KG1 (cell line): ENCODE results near the gene RALBP1.
"Not testable (repeated sequence)": the region's sequence is repeated elsewhere in the genome, so short reads cannot be mapped to it uniquely, and the experiment has no call there.

Experiments used
- DNase-seq: peaks from one replicate; lab custom pipeline; 2025; lab: John Stamatoyannopoulos, UW

RALBP1 gene

DNA sequence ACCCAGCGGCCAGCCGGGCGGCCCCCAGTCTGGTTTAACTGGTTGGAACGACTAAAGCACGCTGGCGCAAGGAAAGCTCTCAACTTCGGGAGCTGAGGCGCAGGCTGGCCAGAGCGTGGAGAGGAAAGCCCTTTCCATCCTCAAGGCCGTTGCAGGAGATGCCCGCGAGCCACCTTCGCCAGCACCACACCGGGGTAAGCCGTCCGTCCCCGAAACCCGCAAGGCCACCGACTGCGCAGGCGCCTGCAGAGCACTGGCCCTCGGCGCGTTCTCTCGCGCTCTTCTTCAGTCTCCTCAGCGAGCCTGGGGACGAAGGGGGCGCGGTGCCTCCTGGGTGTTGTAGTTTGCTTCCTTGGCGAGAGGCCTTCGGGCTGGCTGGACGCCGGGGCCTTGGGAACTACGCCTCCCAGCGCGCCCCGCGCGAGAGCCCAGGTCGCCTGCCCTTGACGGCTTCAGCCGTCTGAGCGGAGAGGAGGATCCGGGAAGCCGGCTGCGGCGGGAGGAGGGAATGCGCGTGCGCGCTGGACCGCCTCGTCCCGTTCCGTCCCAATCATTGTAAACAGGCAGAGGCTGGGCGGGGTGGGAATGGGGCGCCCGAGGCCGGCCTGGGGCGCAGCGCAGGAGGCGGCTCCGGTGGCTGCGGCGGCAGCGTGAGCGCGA lies at the start of gene RALBP1:
Gene RALBP1, plus strand, starts transcription at position 531 of the 660 bp plus-strand sequence. CDS start 37,533 bp downstream, outside the sequence.
- DNase-seq = peak; percentile 96

DNA sequence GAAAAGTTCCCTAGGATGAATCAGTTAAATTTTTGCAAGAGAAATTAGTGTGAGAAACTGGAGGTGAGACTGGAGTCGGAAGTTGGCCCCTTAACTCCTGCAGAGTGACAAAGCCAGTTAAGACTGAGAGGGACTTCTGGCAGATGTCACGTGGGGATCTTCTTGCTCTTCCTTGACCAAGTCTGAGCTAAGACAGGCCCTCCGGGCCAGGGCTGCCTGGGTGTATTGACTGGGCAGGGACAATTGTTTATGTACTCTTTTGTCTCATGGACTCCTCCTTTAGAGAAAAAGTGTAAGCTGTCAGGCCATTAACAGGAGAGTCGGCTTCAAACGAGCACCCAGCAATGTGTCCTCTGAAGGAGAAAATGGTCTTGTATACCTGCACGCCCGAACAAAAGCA lies 48.6 kb upstream of the RALBP1 start:
- DNase-seq = no peak

DNA sequence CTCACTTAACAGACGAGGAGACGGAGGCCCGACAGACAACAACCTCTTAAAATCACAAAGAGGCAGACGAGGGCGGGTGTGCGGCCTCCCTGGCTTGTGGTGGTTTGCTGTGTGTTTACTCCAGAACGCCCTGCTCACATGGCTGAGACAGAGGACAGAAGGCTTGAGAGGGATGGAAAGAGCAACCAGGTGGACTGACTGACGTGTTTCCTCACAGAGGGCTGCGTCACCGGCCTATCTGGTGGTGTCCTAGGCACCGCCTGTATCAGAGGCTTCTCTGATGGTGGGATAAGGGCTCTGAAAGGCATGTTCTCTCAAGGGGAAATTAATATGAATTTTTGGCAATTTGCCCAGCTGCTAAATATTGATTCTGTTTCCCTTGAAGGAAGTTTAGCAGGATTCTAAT lies 47.0 kb upstream of the RALBP1 start:
- DNase-seq = no peak

DNA sequence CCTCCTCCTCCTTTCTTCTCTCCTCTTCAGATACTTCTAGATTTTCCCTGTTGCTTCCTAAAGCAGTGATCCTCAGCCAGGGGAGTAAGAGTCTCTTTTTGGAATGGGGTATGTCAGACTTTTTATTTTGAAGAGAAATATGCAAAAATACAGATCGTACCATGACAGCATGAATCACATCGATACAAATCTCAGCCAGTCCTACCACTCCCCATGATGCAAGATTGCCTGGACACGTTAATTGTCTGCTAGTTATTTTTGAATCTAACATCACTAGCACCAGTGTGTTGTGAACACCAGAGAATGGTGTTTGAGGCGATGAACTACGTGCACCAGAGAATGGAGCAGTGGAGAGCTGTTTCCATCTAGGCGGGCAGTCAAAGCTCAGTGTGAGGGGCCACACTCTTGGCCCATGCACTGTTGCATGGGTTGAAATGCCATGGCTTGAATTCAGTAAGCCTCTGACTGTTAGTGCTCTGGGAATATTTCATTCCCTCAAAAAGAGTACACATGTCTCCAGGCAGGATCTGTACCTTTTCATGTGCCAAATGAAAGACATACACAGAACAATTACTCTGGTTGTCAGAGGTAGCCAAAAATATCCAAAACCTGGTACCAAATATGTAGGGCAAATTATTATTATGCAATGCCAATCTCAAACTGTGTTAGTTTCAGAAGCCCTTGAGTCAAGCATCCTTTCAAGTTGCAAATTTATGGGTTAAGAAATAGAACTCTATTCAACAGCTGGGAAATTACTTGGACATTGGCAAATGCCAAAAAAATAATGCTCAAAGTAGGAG lies 46.3 kb upstream of the RALBP1 start:
- DNase-seq = no peak

DNA sequence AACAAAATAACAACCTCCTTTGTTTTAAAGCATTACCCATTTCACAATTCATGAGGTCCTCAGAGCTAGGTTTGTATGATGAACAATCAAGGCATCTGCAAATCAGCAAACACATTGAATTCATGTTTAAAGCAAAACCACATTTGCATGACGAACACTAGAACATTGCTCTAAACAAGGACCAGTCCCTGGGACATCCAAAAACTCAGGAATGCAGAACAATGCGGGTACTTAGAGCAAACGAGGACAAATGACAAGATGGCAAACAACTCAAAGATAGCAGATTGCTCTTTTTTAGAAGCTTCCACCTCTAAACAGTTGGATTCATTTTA lies 45.7 kb upstream of the RALBP1 start:
- DNase-seq = no peak

DNA sequence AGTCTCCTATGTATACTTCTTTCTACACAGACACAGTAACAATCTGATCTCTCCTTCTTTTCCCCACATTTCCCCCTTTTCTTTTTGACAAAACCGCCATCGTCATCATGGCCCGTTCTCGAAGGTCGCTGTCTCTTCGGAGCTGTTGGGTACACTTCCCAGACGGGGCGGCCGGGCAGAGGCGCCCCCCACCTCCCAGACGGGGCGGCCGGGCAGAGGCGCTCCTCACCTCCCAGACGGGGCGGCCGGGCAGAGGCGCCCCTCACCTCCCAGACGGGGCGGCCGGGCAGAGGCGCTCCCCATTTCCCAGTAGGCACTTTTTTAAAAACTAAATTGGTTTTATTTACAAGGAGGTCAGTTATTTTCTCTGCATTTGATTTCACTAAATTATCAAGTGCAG lies 45.0 kb upstream of the RALBP1 start:
- DNase-seq = not testable (repeated sequence)

DNA sequence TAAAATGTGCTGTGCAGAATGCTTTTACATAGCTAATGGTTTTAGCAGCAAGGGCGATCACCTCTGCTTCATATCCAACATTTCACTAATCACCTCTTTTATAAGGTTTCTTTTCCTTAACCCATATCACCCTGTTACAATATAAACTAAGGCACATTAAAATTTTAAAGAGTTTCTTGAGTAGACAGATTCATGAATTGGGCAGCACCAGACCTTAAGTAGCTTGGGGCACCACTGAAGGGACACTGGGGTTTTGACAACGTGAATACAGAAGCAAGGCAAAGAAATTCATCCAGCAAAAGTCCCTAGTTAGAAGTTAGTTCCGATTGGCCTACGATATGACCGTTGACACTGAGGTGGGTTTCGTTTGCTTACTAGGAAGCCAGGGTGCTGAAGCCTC lies 44.0 kb upstream of the RALBP1 start:
- no peak for DNase-seq

DNA sequence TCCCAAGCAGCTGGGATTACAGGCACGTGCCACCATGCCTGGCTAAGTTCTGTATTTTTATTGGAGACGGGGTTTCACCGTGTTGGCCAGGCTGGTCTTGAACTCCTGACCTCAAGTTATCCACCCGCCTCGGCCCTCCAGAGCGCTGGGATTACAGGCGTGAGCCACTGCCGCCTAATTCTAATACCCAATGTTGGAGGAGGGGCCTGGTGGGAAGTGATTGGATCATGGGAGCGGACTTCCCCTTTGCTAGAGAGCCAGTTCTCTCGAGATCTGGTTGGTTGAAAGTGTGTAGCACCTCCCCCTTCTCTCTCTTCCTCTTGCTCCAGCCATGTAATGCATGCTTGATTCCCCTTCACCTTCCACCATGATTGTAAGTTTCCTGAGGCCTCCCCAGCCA lies 42.2 kb upstream of the RALBP1 start:
- DNase-seq = not testable (repeated sequence)

DNA sequence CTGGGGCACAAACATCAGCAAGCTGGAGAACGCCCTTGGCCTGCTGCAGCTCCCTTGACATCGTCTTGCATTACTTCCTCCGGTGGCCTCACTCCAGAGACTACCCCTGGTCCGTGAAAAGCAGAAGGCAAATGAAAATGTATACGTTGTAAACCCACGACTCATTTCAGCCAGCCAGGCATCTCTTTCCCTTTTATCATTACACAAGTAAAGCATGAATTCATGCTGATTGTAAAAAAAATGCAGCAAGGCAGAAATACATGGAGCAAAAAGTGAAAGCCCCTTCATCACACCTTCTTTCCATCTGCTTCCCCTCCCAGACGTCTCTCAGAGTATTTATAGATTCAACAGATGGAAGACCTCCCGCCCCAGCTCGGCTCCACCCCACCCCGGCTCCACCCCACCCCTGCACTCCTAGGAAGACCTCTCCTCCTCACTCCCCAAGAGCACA lies 41.6 kb upstream of the RALBP1 start:
- DNase-seq = no peak

DNA sequence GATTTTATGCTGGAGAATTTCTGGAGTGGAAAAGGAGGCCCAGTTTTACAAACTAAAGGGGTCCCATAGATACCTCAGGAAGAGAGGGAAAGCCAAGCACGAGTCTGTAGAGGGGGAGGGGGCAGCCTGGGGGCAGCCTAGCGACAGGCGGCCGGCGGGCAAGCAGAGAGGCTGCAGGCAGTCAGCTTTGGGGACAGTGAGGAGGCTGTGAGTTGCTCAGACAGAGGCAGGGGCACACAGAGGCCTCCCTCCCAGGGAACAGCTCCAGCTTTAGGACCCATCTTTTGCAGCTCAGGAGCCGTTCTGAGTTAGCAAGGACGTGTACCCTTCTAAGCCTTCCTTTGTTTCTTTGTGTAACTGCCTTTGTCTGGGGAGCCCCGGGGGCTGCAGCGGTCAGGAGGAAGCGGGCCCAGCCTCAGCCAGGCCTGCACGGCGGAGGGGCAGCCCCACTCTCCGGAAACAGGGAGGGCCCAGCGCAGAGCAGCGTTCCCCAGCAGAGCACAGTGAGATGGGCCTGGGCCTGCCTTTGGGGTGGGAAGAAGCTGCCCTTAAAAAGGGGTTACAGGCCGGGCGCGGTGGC lies 41.1 kb upstream of the RALBP1 start:
- DNase-seq = no peak

DNA sequence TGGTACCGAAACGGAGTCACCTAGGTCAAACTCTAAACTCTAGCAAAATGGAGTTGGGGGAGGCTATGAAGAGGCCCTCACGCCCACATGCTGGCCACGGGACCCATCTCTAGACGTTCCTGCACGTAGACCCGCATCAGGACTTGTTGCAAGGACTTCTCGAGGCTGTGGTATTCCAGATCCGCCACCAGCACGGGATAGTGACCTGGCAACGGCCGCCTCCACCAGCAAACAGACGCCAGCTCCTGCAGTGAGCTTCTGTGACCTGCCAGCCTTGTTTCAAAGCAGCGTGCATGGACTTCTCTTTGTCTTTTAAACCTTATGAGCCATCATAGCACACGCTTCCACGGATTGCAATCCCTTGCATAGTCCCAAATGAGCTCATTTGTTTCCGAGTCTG lies 40.3 kb upstream of the RALBP1 start:
- DNase-seq = no peak

DNA sequence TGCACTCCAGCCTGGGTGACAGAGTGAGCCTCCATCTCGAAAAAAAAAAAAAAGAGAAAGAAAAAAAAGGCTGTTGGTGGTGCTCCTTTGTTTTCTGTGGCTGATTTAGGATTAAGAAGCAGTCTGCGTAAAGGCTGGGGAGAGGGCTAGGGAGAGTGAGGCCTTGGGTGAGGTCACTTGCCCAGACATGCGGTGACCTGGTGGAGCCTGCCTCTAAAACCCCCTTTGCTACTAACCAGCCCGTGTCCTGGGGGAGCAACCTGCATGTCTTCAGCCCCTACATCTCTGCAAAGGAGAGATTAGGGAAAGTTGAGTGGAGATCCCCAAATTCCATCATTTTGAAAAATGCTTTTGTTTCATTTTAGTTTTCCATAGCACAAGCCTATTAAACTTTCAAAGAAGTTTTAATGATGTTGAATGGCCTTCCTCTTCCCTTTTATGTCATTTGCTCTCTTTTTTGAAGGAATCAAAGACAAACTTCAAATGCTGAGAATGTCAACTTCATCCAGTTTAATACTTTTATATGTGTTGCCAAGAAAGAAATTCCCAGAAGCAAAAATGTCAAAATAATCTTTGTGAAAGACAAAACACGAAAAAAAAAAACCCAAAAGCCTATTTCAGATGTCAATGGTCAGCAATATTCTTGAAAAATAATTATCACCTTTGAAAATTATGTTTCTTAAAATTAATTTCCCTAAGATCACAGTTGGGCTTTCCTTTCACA lies 38.9 kb upstream of the RALBP1 start:
- DNase-seq = no peak

DNA sequence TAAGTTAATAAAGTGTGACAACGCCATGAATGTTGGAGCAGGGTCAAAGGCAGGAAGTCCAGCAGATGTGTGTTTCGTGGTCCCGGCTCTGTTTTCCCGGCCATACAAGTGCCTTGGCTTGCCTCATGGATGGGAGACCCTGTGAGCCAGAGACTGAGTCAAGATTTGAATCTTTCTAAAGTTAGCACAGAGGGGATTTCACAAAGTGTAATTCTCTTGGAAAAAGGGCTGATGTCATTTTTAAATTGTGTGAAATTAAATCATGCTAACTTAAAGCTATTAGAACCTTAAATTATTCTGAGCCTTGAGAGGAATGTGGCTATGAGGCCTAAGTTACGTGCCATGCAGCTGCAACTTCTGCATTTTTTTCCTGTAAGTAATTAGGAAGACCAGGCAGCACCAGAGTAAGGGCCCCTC lies 38.3 kb upstream of the RALBP1 start:
- DNase-seq = no peak

DNA sequence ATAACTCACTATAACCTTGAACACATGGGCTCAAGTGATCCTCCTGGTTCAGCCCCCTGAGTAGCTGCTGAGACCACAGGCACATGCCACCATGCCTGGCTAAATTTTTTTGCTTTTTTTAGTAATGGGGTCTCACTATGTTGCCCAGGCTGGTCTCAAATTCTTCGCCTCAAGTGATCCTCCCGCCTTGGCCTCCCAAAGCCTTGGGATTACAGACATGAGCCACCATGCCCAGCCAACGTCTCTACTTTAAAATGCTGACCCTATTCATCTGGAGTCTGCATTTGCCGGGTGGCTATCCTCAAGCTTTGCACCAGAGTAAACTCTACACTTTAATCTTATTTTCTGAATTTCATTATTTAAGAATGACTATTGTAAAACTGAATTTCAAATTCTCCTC lies 37.6 kb upstream of the RALBP1 start:
- DNase-seq = no peak

DNA sequence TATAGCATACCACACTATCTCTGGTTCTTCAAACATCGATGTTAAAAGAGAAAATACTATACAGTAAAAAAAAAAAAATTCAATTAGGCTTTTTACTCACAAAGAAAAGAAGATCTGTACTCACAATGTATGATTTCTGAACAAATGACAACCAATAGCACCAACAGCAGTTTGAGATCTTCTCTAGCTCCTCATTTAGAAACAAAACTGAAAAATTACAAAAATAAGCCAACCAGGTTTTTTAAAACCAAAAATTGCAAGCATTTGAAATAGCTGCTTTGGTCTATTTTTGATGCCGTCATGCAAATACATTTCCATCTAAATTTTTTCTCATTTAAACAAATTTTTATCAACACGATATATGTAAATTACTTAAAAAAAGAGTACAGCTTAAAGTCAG lies 34.3 kb upstream of the RALBP1 start:
- DNase-seq = no peak

DNA sequence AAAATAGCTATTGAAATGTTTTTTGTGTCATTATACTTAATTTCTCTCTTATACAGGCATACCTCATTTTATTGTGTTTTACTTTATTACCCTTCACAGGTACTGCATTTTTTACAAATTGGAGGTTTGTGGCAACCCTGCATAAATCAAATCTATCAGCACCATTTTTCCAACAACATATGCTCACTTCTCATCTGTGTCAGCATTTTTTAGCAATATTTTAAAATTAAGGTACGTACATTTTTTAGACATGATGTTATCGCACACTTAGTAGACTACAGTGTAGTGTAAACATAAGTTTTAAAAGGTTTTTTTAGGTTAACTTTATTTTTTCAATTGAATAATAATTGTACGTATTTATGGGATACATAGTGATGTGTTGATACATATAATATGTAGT lies 30.8 kb upstream of the RALBP1 start:
- DNase-seq = no peak

DNA sequence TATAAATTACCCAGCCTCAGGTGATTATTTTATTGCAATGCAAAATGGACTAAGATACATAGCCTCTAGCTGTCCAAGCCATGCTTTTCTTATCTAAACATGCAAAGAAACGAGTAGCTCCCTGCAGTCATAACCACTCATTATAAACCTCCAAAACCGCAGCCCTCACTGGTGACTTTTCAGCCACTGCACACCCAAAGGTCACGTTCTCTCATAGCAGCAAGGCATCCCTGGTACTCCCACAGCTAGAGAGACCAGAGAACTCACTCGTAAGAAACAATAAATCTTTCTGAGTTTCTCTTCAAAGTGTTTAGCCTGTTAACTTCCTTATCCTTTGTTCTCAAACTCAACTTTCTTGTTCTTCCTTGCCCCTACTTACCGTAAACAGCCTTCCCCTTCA lies 28.5 kb upstream of the RALBP1 start:
- DNase-seq = no peak

DNA sequence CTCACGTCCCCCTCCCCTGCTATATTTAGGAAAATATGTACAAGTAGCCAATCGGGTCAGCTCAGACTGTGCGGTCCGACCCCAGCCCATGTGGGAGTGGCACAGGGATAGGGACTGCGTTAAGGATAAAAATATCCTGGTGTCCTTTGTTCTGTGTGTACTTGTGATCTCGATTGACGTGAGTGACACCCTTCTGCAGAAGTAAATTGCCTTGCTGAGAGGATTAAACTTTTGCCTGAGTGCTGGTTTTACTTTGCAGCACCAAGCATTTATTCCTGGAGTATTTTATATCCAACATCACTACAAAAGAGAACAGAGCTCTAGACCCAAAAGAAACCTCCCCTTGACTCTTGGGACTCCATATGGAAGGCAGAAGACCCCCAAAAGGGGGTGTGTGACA lies 28.0 kb upstream of the RALBP1 start:
- no peak for DNase-seq

DNA sequence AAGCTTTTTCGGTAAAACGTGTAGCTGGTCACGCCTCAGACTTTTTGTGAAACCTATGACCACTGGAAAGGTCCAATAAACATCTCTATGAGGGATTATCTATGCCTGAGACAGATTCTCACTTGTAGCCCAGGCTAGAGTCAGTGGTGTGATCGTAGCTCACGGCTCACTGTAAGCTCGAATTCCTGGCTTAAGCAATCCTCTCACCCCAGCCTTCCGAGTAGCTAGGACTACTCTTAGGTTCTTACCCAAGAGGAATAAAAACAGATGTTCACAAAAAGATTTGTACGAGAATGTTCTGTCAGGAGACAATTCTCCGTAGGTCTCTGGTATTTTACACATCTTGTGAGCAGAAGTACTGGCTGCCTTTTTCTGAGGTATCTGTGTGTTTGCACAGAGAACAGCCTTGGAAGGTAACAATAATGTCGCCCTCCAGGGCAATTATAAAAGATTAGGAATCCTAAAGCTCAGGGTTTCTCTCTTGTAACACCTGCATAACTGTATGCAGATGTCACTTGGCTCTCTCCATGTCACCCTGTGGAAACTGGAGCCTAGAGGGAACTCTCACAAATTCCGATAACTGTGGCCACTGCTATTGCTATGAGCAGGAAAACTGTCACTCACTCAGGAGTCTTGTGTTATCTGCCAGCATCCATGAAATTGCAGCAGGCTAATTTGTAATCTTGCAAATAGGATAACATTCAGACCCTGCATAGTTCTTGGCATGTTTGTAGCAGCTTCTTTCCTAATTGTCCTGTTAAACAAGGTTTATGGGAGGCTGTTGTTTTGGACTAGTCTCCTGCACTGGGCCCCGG lies 25.5 kb upstream of the RALBP1 start:
- DNase-seq = no peak

DNA sequence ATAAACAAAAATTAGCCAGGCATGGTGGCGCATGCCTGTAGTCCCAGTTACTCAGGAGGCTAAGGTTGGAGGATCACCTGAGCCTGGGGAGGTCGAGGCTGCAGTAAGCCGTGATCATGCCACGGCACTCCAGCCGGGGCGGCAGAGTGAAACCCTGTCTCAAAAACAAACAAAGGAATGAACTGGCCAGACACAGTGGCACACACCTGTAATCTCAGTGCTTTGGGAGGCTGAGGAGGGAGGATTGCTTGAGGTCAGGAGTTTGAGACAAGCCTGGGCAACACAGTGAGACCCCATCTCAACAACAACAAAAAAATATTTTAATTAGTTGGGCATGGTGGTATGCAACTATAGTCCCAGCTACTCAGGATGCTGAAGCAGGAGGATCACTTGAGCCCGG lies 24.4 kb upstream of the RALBP1 start:
- DNase-seq = not testable (repeated sequence)

DNA sequence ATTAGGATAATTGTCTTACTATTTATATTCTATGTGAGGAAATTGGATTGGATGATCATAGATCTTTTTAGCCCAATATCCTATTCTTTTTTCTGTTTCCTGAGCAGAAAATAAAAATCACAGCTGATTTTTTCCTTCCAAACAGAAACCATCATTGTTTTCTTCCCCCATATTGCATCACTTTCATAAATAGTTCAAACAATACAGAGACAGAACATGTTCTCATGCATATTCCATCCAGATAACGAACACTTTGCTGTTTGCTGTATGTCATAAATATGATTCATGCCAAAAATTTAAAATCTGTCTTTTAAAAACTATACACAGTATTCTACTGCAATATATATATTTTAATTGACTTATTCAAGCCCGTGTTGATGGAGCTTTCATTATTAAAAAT lies 22.0 kb upstream of the RALBP1 start:
- no peak for DNase-seq
